Hematopoietic multipotent progenitor cell treated with erythropoietin and hydrocortisone succinate and interleukin-3 and kit ligand, for 17 days (in vitro differentiated cells): Measurements from ENCODE around the gene TNFAIP8L3.
"Not testable (repeated sequence)": the region's sequence is repeated elsewhere in the genome, so short reads cannot be mapped to it uniquely, and the experiment has no call there.

Experiments used
- DNase-seq: peaks from one replicate; pipeline ENCODE4 v3.0.0-alpha.2; 2015; ENCODE audit warnings: low spot score

Gene TNFAIP8L3

DNA sequence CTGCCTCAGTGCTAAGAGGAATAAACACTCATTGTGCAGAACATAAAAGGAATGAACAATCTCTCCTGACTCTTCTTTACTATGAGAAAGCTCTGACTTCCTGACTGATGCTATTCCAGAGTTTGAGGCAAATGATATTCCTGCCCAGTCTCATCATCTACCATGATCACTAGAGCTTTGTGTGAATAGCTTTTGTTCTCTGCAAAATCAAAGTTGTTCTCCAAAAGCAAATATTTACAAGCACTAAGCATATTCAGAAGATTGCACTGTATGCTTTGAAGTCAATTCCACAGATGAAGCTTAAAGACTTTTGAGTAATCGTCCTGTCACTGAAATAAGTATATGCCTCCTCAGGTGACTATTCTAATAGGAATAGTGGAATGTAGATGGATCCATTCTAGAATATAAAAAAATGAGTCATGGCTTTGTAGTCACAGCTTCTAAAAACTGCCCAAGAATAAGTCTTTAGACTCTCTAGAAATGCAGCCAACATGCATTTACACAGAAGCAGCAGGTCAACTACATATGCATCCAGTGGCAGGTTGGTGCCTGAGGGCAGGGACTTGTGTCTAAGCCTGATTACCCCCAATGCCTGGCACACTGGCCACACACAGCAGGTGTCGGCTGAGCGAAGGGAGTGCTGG lies 34.6 kb downstream of the TNFAIP8L3 start:
- DNase-seq: no peak

- DNase-seq: no peak
These were observed 40.2 kb downstream of the TNFAIP8L3 start for GRCh38 chr15:51054535-51054934.

DNA sequence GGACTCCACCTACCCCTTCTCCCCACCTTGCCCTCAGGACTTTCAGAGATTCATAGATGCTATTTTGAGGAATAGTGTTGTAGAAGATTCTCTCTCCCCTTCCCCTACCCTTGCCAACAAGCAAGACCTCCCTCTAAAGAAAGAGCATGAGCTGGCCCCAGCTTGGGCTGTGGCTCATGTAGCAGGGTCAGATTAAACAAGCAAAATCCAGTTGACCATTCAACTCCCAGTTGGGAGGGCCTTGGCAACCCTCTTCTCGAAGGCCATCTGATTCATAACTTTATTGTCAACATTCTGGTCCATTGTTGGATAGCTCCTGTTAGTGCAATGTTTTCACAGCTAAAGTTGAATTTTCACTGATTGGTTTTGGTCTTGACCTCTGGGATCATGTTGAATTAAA lies 41.1 kb downstream of the TNFAIP8L3 start:
- no peak for DNase-seq

DNA sequence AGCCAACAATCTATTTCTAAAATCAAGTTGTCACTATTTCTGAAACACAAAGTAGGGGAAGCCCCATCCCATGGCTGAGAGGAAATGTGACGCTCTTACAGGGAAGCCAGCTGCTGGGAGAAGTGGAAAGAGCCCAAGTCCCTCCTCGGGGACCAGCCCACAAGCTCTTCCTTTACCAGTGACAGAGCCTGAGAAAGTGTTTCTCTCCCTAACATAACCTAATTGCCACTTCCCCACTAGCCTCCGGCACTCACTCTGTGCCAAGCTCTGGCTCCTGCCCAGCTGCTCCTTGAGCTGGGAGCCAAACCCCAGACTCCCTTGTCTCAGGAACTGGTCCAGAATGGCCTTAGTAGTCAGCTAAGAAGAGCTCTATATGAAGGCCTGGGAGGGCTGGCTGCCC lies 42.9 kb downstream of the TNFAIP8L3 start:
- DNase-seq: no peak

GRCh38 chr15:51049081-51049480 lies 45.6 kb downstream of the TNFAIP8L3 start:
- DNase-seq: no peak

GRCh38 chr15:51048308-51048707 lies 46.4 kb downstream of the TNFAIP8L3 start:
- DNase-seq: no peak

DNA sequence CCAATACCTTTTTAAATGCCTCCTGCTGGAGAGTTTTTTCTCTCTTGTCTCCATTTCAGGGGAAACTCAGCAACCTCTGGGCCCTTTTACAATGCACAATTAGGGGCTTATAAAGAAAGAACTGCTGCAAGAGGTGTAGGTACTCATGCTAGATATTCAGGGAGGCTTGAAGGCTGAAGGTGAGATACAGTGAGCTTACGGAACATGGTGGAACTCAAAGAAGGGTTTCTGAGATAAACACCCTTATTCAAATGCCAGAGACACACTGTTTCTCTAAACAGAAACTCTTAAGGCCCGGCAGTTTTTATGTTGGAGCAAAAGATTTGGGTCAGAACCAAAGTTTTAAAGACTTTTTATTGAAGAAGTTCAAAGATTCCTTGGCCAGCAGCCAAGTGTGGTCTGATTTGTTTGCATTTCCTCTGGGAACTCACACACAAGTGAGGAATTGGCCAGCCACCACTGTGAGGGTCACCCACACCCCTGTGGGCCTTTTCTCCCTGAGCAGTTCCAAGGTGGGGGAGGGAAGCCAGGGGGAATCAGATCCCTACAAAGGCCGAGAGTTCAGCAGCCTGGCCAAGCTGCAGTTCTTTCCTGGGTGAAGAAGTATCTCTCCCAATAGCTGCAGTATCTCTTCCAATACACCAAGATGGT lies 47.8 kb downstream of the TNFAIP8L3 start:
- DNase-seq: no peak

DNA sequence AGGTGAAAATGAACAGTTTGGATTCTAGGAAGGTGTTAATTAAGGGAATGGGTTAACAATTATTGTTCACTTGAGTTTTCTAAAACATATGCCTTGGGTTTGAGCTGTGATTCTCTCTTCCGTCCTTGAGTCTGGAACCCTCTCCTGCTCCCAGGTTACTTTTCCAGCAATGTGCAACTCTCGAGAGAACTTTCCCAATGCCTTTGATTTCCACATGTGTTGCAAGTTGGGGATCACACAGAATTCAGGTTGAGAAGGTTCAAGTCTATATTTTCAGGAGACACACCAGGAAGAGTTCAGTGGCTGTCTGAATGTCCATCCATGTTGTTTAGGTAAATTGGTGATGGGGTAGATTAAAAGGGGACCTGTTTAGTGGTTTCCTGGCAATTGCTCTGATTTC lies 48.7 kb downstream of the TNFAIP8L3 start:
- no peak for DNase-seq

- DNase-seq: no peak
These were observed 50.5 kb downstream of the TNFAIP8L3 start for GRCh38 chr15:51044037-51044727.

DNA sequence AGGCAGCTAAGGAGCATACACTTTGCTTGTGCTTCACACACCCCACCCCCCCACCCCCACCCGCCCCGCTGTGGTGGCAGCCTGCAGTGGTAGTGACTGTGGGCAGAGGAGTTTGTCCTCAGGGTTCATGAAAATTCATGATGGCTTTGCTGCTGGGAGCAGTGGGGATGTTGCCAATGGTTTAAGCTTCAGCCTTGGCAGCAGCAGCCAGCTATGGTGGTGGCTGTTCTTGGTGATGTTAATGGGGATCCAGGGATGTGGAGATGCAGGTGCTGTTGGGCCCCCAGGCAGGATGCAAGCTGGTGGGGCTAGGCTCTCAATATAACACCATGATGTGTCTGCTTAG lies 55.8 kb downstream of the TNFAIP8L3 start:
- DNase-seq: no peak

DNA sequence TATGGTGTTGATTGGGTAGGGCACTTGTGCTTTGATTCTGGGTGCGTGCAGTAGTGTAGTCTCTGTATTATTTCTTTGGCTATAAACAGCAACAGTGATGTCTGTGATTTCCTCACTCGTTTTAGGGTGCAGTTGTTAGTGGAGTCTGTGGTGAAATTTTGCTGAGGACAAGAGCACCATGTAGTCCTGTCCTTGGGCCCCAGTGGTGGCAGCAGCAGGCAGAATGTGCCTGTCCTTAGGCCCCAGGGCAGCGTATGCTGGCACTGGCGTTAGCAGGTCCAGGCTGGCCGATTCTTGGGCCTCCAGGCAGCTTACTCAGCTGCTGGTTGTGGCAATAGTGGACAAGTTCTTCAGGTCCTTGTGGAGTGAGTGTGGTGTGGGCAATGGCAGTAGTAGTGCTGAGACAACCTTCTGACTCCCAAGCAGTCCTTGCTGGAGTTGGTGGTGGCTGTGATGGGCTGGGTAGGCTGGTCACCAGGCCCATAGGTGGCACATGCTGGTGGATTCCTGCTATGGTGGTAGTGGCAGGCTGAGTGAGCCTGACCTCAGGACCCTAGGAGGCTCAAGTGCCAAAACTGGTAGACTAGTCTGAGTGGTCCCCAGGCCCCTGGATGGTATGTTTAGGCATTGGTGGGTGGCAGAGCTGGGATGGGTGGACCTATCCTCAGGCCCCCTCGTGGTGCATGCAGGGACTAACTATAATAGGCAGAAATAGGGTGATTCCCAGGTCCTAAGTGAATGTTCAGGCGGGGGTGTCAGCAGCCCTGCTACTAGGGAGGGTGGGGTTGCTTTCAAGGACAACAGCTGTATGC lies 56.3 kb downstream of the TNFAIP8L3 start:
- DNase-seq: no peak

DNA sequence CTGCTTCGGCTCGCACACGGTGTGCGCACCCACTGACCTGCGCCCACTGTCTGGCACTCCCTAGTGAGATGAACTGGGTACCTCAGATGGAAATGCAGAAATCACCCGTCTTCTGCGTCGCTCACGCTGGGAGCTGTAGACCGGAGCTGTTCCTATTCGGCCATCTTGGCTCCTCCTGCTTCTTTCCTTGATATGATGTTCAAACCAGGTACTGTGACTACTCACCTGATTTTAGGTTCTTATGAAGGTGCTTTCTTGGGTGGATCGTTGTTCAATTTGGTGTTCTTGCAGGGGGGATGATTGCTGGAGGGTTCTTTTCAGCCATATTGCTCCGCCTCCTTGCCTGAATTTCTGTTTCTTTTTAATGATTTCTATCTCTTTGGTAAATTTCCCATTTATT lies 57.2 kb downstream of the TNFAIP8L3 start:
- not testable (repeated sequence) for DNase-seq

DNA sequence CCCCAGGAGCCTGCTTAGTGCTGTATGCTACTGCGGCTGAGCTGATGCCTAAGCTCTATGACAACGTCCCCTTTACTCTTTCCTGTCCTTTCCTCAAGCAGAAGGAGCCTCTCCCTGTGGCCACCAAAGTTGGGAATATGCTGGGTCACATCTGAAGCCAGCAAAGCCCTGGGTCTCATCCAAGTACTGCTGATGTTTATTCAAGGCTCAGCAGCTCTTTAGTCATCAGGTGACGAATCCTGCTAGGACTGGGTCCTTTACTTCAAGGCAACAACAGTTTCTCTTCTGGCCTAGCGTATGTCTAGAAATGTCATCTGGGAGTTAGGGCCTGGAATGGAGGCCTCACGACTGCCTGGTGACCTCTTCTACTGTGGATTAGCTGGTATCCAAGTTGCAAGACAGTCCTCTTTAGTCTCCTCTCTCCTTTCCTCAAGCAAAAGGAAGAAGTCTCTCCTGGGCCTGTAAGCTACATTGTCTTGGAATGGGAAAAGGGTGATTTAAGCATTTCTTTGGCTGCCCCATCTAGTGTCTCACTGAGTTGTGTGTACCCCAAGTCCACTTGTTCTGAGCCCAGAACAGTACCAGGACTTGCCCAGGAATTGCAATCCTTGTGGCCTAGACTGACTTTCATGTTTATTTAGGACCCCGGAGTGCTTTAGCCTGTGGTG lies 63.9 kb downstream of the TNFAIP8L3 start:
- no peak for DNase-seq

DNA sequence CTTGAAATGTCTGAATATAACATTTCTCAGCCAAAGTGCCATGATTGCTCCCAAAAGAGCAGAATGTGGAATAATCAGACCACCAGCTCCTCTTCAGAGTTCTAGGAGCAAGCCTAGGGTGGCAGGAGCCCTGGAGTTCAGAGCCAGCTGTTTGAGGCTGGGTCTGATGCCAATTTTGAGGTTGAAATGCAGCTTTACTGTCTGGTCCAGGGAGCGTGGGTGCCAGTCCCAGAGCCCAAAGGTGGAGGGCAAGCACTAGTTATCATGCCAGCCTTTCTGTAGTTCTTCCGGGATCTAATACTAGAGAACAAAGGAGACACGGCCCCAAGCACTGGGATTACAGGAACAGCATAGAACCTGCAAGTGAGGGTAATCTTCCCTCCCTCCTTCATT lies 69.3 kb downstream of the TNFAIP8L3 start:
- DNase-seq: no peak

GRCh38 chr15:51024735-51025453 lies 69.8 kb downstream of the TNFAIP8L3 start:
- no peak for DNase-seq

DNA sequence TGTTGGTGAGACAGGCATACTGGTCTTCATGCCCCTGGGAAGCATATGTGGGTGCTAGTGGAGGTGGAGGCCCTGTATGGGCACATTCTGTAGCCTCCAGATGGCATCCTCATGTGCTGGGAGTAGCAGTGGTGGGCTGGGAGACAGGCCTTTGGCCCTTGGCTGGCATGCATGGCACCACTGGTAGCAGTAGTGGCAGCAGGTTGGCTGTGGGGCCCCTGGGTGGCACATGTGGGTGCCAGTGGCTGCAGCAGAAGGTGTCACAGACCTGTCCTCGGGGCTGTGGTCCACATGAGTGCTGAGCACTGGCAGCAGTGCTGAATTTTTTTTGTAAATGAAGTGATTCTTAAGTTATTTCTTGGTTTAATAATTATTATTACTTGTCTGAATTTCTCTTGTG lies 71.2 kb downstream of the TNFAIP8L3 start:
- no peak for DNase-seq

DNA sequence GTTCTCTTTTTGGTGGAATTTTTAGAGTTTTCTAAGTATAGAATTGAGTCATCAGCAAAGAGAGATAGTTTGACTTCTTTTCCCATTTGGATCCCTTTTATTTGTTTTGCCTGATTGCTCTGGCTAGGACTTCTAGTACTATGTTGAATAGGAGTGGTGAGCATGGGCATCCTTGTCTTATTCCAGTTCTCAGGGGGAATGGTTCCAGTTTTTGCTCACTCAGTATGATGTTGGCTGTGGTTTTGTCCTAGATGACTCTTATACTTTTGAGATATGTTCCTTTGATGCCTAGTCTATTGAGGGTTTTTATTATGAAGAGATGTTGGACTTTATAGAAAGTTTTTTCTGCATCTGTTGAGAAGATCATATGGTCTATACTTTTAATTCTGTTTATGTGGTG lies 72.5 kb downstream of the TNFAIP8L3 start:
- no peak for DNase-seq

- no peak for DNase-seq
These were observed 78.1 kb downstream of the TNFAIP8L3 start for GRCh38 chr15:51016615-51017014.

DNA sequence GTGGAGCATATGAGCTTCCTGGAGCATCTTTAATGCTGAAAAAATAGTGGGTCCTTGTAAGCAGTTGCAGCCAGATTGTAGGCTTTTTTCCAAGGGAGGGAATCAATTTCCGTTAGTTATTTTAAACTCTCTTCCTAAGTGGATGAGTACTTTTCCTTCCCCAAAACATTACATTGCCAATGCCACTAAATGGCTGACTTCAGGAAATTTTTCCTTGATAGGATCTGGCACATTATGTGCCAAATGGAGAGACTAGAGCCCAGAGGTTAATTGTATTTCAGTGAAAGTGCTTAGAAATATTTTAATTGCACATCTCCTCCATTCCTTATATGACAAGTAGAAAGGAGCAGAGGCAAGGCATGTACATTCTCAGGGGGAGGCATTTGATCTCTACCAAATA lies 83.5 kb downstream of the TNFAIP8L3 start:
- no peak for DNase-seq

GRCh38 chr15:51007131-51007666 lies 87.5 kb downstream of the TNFAIP8L3 start:
- DNase-seq: no peak
